HFF-Myc (cell line): Measurements from ENCODE around the gene CD1D.

Experiments
- DNase-seq: peaks from one replicate; pipeline ENCODE4 v3.0.0-alpha.2; 2011; ENCODE audit warnings: low read depth; ENCODE audit errors: extremely low read depth
- H3K4me3 ChIP-seq: replicated peaks from 2 replicates; pipeline ENCODE4 v1.5.1; 2011; ENCODE audit warnings: low read depth, mild to moderate bottlenecking, control low read depth, low read length
- TF ChIP-seq, protein P1 (sequence below): IDR thresholded peaks from 2 replicates; pipeline ENCODE4 v1.5.1; 2012; ENCODE audit warnings: mild to moderate bottlenecking, low read depth, low read length, control low read depth; ENCODE audit errors: missing control alignments

Gene CD1D

DNA sequence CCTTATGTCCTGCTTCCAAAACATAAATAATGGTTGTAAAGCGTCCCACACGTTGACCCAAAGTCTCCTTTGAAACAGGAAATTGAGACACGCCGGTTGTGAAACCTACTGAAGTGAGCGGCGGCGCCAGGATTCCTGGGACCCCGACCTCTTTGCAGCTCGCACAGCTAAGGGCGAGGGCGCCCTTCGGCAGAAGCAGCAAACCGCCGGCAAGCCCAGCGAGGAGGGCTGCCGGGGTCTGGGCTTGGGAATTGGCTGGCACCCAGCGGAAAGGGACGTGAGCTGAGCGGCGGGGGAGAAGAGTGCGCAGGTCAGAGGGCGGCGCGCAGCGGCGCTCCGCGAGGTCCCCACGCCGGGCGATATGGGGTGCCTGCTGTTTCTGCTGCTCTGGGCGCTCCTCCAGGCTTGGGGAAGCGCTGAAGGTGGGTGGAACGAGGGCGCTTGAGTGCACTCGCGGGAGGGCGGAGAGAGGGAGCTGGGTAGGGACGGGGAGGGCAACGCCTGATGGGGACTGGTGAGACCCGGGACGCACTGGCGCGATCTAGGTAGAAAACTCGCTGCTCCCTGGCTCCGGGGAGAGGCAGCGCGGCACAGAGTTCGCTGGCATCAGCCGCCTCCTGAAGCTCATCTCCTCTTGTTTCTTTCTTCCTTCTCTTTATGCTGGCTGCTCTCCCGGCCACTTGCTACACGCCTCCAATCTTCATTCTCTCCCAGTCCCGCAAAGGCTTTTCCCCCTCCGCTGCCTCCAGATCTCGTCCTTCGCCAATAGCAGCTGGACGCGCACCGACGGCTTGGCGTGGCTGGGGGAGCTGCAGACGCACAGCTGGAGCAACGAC lies at the start of gene CD1D:
Gene CD1D (plus strand): TSS at position 155 of the 836 bp plus-strand sequence. CDS start 207 bp downstream, at position 362.
- H3K4me3 ChIP-seq: peak within 1 kb of the TSS; percentile 17
- DNase-seq: no peak

DNA sequence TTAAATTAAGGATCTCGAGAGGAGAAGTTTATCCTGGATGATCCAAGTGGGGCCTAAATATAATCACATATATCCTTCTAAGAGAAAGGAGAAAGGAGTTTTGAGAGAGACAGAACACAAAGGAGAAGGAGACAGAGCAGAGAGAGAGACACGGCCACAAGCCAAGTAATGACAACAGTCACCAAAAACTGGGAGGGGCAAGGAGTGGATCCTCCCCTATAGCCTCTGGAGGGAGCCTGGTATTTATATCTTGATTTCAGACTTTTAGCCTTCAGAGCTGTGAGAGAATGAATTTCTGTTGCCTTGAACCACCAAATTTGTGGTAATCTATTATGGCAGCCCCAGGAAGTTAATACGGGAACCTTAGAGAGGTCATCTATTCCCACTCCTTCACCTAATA lies 49.5 kb upstream of the CD1D start:
- no peak overlapping the region for H3K4me3 ChIP-seq
- no peak for DNase-seq
- TF ChIP-seq, protein P1, sequence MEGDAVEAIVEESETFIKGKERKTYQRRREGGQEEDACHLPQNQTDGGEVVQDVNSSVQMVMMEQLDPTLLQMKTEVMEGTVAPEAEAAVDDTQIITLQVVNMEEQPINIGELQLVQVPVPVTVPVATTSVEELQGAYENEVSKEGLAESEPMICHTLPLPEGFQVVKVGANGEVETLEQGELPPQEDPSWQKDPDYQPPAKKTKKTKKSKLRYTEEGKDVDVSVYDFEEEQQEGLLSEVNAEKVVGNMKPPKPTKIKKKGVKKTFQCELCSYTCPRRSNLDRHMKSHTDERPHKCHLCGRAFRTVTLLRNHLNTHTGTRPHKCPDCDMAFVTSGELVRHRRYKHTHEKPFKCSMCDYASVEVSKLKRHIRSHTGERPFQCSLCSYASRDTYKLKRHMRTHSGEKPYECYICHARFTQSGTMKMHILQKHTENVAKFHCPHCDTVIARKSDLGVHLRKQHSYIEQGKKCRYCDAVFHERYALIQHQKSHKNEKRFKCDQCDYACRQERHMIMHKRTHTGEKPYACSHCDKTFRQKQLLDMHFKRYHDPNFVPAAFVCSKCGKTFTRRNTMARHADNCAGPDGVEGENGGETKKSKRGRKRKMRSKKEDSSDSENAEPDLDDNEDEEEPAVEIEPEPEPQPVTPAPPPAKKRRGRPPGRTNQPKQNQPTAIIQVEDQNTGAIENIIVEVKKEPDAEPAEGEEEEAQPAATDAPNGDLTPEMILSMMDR: no peak

More for the DNA sequence above, at the start of gene CD1D:
- TF ChIP-seq, protein P1: no peak

DNA sequence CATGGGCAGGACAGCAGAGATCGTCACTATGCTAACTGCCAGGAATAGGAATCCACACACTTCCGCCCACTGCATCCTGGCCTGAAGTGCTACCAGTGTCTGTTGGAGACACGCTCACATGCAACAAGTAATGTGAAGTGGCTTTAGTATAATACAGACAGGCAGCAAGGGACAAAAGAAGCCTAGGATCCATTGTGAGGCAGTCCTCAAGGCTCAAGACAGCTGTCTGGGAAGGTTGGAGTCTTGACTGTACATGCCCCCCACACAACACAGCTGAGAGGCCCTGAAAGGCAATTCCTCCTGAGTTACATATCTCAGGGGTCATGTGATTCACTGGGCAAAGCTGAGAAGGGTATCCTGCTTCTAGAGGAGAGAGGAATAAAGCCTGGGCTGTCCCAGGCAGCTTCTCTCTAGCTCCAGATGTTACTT lies 39.9 kb upstream of the CD1D start:
- TF ChIP-seq, protein P1: no peak
- DNase-seq: no peak
- H3K4me3 ChIP-seq: no peak overlapping the region

DNA sequence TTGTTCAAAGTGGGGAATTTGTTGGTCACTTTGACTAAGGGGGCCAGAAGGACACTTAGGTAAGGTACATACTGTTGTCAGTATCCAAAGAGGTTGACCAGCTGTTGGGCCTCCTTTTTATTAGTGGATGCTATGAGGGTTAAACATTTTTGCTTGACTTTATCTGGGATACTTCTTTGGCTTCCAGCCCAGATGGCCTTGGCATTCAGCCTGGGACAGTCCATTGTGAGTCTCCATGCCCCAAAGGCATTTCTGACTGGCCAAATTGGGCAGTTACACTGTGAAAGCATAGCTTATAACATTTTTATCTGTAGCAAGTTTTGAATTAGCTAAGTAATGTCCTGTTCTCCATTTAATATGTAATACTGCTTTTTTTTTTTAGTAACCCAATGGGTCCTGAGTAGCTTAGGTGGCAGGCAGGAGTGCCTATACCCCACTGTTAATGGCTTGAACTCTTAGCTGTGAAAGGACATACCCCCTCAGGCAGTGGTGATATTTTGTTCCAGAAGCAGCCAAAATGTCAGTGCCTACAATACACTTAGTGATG lies 35.4 kb upstream of the CD1D start:
- peak; percentile 27 for DNase-seq
- TF ChIP-seq, protein P1: no peak
- no peak overlapping the region for H3K4me3 ChIP-seq

DNA sequence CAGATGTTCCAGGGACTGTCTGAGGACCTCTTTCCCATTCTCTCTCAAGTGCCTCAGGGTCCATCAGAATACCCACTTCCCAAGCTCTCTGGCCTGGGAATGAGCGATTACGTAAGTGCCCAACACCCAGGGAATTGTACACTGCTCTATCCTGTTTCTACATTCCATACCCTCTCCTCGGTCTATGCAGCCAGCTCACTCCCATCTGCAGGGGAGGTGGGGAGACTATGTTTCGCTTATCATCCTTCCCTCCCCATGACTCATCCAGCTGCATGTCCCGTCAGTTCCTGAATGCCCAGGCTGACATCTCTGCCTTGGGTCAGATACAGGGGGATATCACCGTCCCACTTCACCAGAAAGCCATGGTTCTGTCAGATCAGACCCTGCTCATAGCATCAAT lies 34.5 kb upstream of the CD1D start:
- peak; percentile 16 for DNase-seq
- H3K4me3 ChIP-seq: no peak overlapping the region
- TF ChIP-seq, protein P1: no peak

DNA sequence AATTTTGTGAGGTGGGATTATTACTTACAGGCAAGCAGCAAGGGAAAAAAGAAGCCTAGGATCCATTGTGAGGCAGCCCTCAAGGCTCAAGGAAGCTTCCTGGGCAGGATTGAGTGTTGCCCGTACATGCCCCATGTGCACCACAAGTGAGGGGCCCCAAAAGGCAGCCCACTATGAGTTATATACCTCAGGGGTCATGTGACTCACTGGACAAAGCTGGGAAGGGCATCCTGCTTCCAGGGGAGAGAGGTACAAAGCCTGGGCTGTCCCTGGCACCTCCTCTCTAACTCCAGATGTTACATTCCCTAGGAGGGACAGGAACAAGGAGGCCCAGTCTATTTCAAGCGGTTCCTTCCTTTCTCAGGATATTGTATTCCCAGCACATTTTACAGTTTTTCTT lies 34.0 kb upstream of the CD1D start:
- TF ChIP-seq, protein P1: no peak
- DNase-seq: peak; percentile 16
- H3K4me3 ChIP-seq: no peak overlapping the region
